HL-60/S4 treated with phorbol 12-myristate 13-acetate at 8.2 ng/mL for 4 days and 3 days (cell line): Measurements from ENCODE around the gene RB1.
"Not testable (repeated sequence)": the region's sequence is repeated elsewhere in the genome, so short reads cannot be mapped to it uniquely, and the experiment has no call there.

Experiments used
- in situ Hi-C: fragments of 300-500 bp; cut with MboI; formaldehyde crosslinking; loops from 2 replicates; pipeline ENCODE4 v1.15.0; 2022; ENCODE audit warnings: low sequenced_read_pairs

The RB1 gene

GRCh38 chr13:48404952-48405351, 101.4 kb downstream of the RB1 start:
- in situ Hi-C loops, result no loop called here

GRCh38 chr13:48405875-48406274, 102.3 kb downstream of the RB1 start:
- in situ Hi-C loops, result no loop called here

- in situ Hi-C loops, result no loop called here
Measured at GRCh38 chr13:48410199-48410598, 106.6 kb downstream of the RB1 start.

DNA sequence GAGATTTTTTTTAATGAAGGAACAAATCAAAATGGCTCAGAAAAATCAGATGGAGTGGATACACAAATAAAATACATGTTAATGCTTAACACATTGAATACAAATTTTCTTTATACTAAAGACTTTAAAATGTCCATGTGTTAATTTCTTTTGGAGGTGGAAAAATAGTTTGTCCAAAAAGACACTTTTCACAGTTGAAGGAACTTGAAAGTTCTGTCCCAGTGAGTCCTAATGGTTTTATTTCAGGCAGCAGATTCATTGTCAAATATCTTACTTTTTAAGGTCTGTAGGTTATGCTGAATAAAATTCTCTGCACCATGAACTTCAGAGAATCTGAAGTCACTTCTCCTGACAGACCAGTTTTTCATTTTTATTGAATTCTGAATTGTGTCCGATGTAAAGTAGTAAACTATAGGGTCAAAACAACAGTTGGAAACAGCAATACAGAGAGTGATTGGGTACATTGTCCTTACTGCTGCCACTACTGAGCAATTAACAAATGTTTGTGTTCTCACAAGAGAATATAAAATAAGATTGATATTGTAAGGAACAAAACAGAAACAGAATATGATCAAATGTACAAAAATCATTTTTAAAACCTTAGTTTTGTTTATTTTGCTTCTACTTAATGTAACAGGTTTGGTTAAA, 107.7 kb downstream of the RB1 start:
- in situ Hi-C loops, result no loop called here

- in situ Hi-C loops, result no loop called here
Measured at GRCh38 chr13:48411841-48412531, 108.4 kb downstream of the RB1 start.

DNA sequence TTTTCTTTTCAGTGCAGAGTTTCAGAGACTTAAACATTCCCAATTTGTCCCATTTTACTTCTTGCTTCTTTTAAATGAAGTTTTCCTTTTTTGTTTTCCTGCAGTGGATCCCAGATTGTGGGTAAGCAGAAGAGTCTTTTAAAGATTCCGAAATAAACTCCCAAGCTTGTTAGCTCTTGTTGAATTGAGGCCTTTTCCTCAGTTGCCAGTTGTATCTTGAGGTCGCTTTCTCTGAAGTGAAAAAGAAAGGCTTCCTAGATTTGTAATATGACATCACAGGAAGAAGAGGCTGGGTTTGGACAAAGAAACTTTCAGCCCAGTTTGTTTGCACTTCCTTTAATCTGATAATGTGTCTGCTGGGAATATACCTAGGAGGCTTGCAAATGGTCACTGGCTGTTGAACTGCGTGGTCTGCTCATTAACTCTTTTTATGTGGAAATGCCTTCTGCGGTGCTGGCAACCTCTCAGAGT, 109.4 kb downstream of the RB1 start, which contains the start of gene LPAR6:
TSS of gene LPAR6 (minus strand) at position 233 of the 471 bp plus-strand sequence. CDS start 690 bp downstream, outside the sequence.
- in situ Hi-C loops, result no loop called here

DNA sequence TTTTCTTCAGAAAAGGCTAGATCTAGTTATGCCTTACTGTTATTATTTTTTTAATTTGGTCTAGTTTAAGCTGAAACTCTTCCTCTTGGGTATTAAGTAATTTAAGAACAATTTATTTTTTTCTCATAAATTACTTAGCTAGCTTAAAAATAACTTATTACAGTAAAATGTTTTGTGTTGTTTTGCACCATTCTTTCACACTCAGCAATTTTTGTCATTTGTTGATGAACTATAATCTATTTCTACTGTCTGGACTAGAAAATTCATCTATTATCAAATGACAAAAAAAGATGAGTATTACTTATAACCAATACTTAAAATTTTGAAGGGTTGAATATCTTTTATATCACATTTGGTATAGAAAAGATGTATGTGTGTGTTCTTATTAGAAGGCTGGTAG, 111.0 kb downstream of the RB1 start:
- in situ Hi-C loops, result no loop called here

DNA sequence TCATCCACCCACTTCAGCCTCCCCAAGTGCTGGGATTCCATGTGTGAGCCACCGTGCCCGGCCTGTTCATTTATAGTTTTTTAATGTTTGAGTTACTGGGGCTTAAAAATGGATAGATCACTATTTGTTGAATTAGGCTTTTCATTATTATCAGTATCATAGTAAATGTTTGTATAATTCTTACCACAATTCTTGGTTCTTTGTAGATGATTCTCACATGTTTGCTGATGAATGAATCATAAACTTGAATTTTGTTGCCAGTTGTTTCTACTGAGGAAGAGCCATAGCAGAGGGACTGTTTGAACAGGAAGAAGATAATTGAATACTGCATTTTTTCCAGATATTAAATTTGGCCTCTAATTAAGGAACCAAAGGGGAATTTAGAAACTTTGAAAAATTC, 112.0 kb downstream of the RB1 start:
- in situ Hi-C loops, result no loop called here

- in situ Hi-C loops, result not testable (repeated sequence)
Measured at GRCh38 chr13:48422003-48422402, 118.5 kb downstream of the RB1 start.

DNA sequence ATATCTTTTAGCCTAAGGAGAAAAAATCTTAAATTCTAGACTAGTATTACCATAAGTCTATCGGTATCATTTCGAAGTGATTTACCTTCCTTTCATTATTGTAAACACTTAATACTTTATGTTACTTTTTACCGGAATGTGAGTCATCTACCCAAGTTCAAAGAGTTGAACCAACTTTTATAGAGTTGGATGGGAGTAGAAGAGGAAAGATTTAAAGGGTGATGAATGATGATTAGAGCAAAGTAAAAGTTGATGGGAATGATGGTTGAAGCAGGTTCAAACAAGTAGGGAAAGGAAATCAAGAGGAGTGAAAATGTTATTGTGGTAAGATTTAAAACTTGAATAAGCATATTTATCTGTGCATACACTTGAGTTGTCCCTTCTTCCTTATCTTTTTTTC, 120.7 kb downstream of the RB1 start:
- in situ Hi-C loops, result no loop called here

DNA sequence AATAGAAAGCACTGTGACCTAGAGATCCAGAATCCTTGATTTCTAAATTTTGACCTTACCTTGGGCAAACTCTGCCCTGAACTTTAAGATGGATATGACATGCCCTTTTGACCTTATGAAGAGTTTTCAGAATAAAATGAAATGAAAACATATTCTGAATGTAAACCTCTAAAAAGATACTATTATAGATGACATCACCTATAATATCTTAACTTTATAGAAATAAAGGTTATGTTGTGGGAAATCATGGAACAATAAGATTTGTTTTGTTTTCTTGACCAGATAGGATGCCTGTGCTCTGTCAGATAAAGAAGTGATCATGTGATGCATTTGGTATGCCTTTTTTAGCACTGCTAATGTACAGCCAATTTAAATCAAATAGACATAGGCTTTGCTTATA, 122.5 kb downstream of the RB1 start:
- in situ Hi-C loops, result no loop called here

GRCh38 chr13:48426755-48427298, 123.3 kb downstream of the RB1 start:
- in situ Hi-C loops, result not testable (repeated sequence)

- in situ Hi-C loops, result no loop called here
Measured at GRCh38 chr13:48429036-48429435, 125.5 kb downstream of the RB1 start.

- in situ Hi-C loops, result no loop called here
Measured at GRCh38 chr13:48429886-48430285, 126.3 kb downstream of the RB1 start.

- in situ Hi-C loops, result no loop called here
Measured at GRCh38 chr13:48431431-48431830, 127.9 kb downstream of the RB1 start.

GRCh38 chr13:48431987-48432615, 128.6 kb downstream of the RB1 start:
- in situ Hi-C loops, result no loop called here

- in situ Hi-C loops, result no loop called here
Measured at GRCh38 chr13:48434200-48434599, 130.6 kb downstream of the RB1 start.

- in situ Hi-C loops, result no loop called here
Measured at GRCh38 chr13:48436661-48437288, 133.2 kb downstream of the RB1 start.

DNA sequence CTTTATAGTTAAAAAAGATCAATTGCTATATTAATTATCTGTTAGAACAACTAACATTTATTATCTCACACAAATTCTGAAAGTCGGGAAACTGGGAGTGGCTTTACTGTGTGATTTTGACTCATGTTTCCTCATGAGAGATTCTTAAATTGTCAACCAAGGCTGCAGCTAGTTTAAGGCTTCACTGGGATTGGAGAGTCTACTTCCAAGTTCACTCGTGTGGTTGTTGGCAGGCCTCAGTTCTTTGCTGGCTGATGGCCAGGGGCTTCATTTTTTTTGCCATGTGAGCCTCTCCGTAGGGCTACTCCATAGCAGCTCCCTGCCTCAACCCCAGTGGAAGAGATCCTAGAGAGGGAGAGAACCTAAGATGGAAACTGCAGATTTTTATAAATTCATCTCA, 133.8 kb downstream of the RB1 start:
- in situ Hi-C loops, result no loop called here

GRCh38 chr13:48443442-48444208, 140.1 kb downstream of the RB1 start:
- in situ Hi-C loops, result no loop called here

GRCh38 chr13:48446464-48446863, 142.9 kb downstream of the RB1 start:
- in situ Hi-C loops, result no loop called here
